Activated CD4-positive, alpha-beta T cell treated with anti-CD3 and anti-CD28 coated beads, Interleukin-2, amount 10 ng/mL, durations not matched to agents 24 days and 14 days (primary cell): ENCODE measurements around the gene PRPF18. TPM values are rescaled to one million over a fixed set of nuclear protein-coding genes. Genes with fewer than 3 reads are reported as not detected.

Source experiments
- DNase-seq: peaks from one replicate; pipeline ENCODE4 v3.0.0; 2022
- H3K27ac Mint-ChIP-seq: one replicate; pipeline ENCODE4 v1.8.0; 2022; ENCODE audit warnings: mild to moderate bottlenecking, mixed read lengths
- H3K27me3 Mint-ChIP-seq: one replicate; pipeline ENCODE4 v1.8.0; 2022; ENCODE audit warnings: mixed read lengths
- H3K36me3 Mint-ChIP-seq: one replicate; pipeline ENCODE4 v1.8.0; 2022; ENCODE audit warnings: low read depth, mild to moderate bottlenecking, mixed read lengths
- H3K4me1 Mint-ChIP-seq: one replicate; pipeline ENCODE4 v1.8.0; 2021; ENCODE audit warnings: mixed read lengths
- H3K4me3 Mint-ChIP-seq: one replicate; pipeline ENCODE4 v1.8.0; 2022; ENCODE audit warnings: mild to moderate bottlenecking, moderate library complexity, mixed read lengths
- H3K9me3 Mint-ChIP-seq: one replicate; pipeline ENCODE4 v1.8.0; 2021; ENCODE audit warnings: mixed read lengths
- intact Hi-C: fragments of 100-400 bp; cut with micrococcal nuclease; formaldehyde crosslinking; loops from one replicate; pipeline ENCODE4 v1.15.1; 2023
- total RNA-seq: library from RNA; stranded (reverse); gene quantifications from 2 replicates; pipeline ENCODE4 v1.2.3, GENCODE V29; 2022

PRPF18 gene
- total RNA-seq, 1 donor from 2014 or later: 23.4 TPM

DNA sequence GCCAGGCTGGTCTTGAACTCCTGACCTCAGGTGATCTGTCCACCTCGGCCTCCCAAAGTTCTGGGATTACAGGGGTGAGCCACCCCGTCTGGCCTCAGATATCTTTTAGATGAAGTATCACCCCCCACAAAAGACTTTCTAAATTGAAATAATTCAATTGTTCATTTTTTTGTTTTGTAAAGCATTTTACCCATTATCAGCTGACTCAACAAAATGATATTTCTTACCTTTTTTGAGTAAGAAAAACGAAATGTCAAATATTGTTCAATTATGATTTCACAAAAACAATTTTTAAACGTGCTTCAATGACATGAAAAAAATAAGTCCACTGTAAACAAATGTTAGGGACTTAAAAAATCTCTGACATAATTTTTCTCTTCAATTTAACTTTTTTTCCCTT is 822 bp upstream of the PRPF18 start:
- intact Hi-C loops: loop anchor here (1.0 to 5.0 kb wide), 5 partner anchors 192 to 425 kb away; partner anchors contain the start of gene MCM10
- Mint-ChIP-seq H3K9me3 (no peaks in the 10 kb centered on the region), H3K27me3 (peaks cover 14% of the 10 kb centered on the region), H3K4me1 (peaks cover 18% of the 10 kb centered on the region), H3K4me3 (no peak overlapping the region), H3K36me3 (peaks cover 6% of the 10 kb centered on the region), H3K27ac (no peak overlapping the region)
- no peak for DNase-seq

GRCh38 chr10:13587391-13587790 is 626 bp downstream of the PRPF18 start:
- intact Hi-C loops: loop anchor here (2.0 to 5.0 kb wide), 2 partner anchors 199 to 420 kb away; no protein-coding TSS in a partner anchor
- H3K27ac Mint-ChIP-seq: peak overlapping the region; percentile 98
- DNase-seq: peak; percentile 73
- no peaks in the 10 kb centered on the region for H3K9me3 Mint-ChIP-seq
- peaks cover 18% of the 10 kb centered on the region for H3K4me1 Mint-ChIP-seq
- H3K36me3 Mint-ChIP-seq: peaks cover 6% of the 10 kb centered on the region
- peaks cover 13% of the 10 kb centered on the region for H3K27me3 Mint-ChIP-seq
- H3K4me3 Mint-ChIP-seq: peak overlapping the region; percentile 96

DNA sequence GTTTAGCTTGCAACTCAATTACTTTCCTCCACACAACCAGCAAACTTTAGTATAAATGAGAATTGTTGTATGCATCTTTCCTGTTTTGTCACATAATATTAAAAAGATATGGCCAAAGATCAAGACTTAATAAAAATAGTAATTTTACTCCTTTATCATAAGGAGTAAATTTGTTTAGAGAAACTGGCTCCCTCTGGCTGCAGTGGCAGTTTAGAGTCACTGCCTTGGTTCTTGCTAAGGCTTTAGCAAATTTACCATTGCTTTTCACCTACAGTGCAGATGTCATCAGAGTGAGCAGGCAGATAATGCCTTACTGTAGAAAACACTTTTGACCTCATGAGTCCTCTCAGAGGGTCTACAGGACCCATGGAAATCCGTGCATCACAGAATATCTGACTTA is 2.6 kb downstream of the PRPF18 start:
- intact Hi-C loops: loop anchor here (5.0 kb wide), 1 partner anchor 418 kb away; no protein-coding TSS in a partner anchor
- peaks cover 18% of the 10 kb centered on the region for H3K4me1 Mint-ChIP-seq
- no peaks in the 10 kb centered on the region for H3K9me3 Mint-ChIP-seq
- H3K27ac Mint-ChIP-seq: no peak overlapping the region
- DNase-seq: peak; percentile 45
- peaks cover 3% of the 10 kb centered on the region for H3K27me3 Mint-ChIP-seq
- H3K4me3 Mint-ChIP-seq: no peak overlapping the region
- H3K36me3 Mint-ChIP-seq: peaks cover 13% of the 10 kb centered on the region

DNA sequence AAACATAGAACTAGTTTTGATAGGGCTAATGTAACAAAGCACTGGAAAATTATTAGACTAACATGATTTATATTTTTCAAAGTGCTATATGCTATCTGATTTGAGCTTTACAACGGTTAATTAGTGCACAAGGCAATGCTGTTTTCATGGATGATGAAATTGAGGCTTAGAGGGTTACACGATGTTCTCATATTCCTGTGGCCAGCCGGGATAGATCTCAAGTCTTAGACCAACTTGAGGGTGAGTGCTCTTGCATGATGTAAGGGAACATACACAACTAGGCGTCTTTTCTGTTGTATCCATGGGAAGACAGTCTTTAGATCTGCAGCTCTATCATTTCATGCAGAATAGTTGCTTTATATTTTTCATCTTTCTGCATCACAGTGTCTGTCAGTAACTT is 4.1 kb downstream of the PRPF18 start:
- Mint-ChIP-seq H3K27me3 (no peaks in the 10 kb centered on the region), H3K36me3 (peaks cover 13% of the 10 kb centered on the region), H3K27ac (no peak overlapping the region), H3K4me3 (no peak overlapping the region), H3K4me1 (peaks cover 18% of the 10 kb centered on the region), H3K9me3 (no peaks in the 10 kb centered on the region)
- intact Hi-C loops: no loop called here
- DNase-seq: peak; percentile 39

DNA sequence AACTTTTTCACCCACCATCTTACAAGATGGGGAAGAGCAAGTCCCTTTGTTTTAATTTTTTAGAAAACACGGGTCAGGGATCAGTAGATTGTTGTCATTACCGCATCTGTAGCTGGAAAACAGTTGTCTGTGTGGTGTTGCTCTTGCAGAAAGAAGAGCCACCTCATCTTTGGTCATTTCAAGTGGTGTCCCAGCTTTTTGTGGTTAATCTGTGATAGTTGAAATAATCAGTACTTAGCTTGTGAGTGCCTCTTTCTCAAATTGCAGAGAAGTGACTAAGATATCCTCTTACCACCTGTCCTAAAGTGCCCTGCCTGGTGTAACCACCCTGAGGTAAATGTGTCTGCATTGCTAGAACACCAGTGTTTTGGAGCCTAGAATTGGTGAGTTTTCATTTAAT is 5.5 kb downstream of the PRPF18 start:
- Mint-ChIP-seq H3K9me3 (no peaks in the 10 kb centered on the region), H3K4me1 (peaks cover 14% of the 10 kb centered on the region), H3K36me3 (peaks cover 11% of the 10 kb centered on the region), H3K27me3 (no peaks in the 10 kb centered on the region), H3K4me3 (no peak overlapping the region), H3K27ac (no peak overlapping the region)
- intact Hi-C loops: no loop called here
- peak; percentile 28 for DNase-seq

DNA sequence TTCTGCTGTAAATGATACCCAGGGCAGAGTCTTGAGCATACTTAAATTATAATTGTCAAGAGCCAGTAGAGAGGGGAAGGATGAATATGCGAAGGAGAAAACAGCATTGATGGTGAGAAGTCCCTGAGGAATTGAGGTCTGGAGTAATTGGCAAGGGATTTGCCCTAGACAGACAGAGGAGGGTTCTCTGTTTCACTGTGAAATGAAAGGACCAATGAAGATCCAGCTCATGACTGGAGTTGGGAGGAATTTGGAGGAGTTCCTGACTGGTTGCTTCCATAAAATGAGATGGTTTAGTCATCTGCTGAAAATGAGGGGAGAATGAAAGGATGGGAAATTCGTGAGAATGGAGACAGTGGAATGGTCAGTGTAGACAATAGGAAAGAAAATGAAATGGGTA is 6.8 kb downstream of the PRPF18 start:
- intact Hi-C loops: no loop called here
- DNase-seq: peak; percentile 25
- no peaks in the 10 kb centered on the region for H3K27me3 Mint-ChIP-seq
- no peak overlapping the region for H3K27ac Mint-ChIP-seq
- no peaks in the 10 kb centered on the region for H3K9me3 Mint-ChIP-seq
- H3K4me1 Mint-ChIP-seq: peaks cover 10% of the 10 kb centered on the region
- peaks cover 15% of the 10 kb centered on the region for H3K36me3 Mint-ChIP-seq
- no peak overlapping the region for H3K4me3 Mint-ChIP-seq

DNA sequence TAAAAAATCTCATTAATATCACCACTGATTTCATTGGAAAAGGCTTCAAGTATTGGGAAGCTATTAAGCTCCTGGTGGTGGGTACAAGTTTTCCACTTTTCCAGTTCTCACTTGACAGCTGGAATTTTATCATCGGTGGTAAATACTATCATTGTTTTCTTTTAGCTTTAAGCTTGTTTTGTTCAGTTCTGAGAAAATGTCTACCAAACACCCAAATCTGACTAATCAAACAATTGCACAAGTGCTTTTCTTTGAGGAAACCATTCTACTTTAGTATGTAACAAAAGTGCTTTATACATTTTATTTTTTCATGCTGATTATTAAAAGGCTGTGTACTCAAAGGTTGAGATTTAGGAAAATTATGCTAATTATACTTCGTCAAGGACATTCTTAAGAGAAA is 7.9 kb downstream of the PRPF18 start:
- intact Hi-C loops: no loop called here
- Mint-ChIP-seq H3K4me1 (peaks cover 2% of the 10 kb centered on the region), H3K9me3 (no peaks in the 10 kb centered on the region), H3K27me3 (no peaks in the 10 kb centered on the region), H3K4me3 (no peak overlapping the region), H3K36me3 (peaks cover 15% of the 10 kb centered on the region), H3K27ac (no peak overlapping the region)
- DNase-seq: no peak

- no peaks in the 10 kb centered on the region for H3K4me1 Mint-ChIP-seq
- intact Hi-C loops: no loop called here
- no peak overlapping the region for H3K27ac Mint-ChIP-seq
- DNase-seq: no peak
- no peaks in the 10 kb centered on the region for H3K9me3 Mint-ChIP-seq
- no peak overlapping the region for H3K4me3 Mint-ChIP-seq
- peaks cover 16% of the 10 kb centered on the region for H3K36me3 Mint-ChIP-seq
- H3K27me3 Mint-ChIP-seq: no peaks in the 10 kb centered on the region
Measured at GRCh38 chr10:13597909-13598308, 11.1 kb downstream of the PRPF18 start.

DNA sequence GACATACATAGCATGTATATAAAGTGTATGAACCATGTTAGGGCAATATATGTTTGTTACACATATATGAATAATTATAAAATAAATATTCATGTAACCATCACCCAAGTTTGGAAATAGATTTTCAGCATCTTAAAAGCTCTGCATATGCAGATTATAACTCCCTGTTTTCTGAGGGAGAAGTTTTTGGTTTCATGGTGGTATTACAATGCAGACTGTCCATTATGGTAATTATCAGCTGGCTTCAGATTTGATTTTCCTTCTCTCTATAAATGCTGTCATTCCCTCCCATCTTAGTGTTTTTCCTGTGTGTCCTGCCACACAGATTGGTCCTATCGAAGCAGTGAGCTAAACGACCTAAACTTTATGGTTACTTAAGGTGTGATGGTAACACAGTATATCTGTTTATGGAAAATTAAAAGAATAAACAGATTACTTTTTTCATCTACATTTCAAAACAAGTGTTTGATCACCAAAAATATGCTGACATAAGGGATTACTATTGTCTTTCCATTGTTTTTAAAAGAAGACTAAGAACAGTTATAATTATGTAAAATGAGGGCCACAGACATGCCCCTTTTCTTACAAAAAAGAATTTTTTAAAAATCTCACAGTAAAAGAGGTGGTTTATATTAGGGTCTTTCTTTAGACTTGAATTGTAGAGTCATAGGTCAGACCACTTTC is 17.7 kb downstream of the PRPF18 start:
- intact Hi-C loops: no loop called here
- DNase-seq: no peak
- Mint-ChIP-seq H3K4me3 (no peak overlapping the region), H3K4me1 (no peaks in the 10 kb centered on the region), H3K36me3 (peaks cover 14% of the 10 kb centered on the region), H3K9me3 (no peaks in the 10 kb centered on the region), H3K27ac (no peak overlapping the region), H3K27me3 (no peaks in the 10 kb centered on the region)

GRCh38 chr10:13608246-13608853 is 21.6 kb downstream of the PRPF18 start:
- intact Hi-C loops: no loop called here
- Mint-ChIP-seq H3K9me3 (no peaks in the 10 kb centered on the region), H3K4me1 (no peaks in the 10 kb centered on the region), H3K27ac (no peak overlapping the region), H3K4me3 (no peak overlapping the region), H3K27me3 (no peaks in the 10 kb centered on the region), H3K36me3 (peaks cover 30% of the 10 kb centered on the region)
- DNase-seq: no peak

GRCh38 chr10:13612654-13613373 is 26.0 kb downstream of the PRPF18 start:
- DNase-seq: no peak
- H3K9me3 Mint-ChIP-seq: no peaks in the 10 kb centered on the region
- no peaks in the 10 kb centered on the region for H3K4me1 Mint-ChIP-seq
- intact Hi-C loops: no loop called here
- no peak overlapping the region for H3K4me3 Mint-ChIP-seq
- no peak overlapping the region for H3K27ac Mint-ChIP-seq
- no peaks in the 10 kb centered on the region for H3K27me3 Mint-ChIP-seq
- H3K36me3 Mint-ChIP-seq: peaks cover 40% of the 10 kb centered on the region

DNA sequence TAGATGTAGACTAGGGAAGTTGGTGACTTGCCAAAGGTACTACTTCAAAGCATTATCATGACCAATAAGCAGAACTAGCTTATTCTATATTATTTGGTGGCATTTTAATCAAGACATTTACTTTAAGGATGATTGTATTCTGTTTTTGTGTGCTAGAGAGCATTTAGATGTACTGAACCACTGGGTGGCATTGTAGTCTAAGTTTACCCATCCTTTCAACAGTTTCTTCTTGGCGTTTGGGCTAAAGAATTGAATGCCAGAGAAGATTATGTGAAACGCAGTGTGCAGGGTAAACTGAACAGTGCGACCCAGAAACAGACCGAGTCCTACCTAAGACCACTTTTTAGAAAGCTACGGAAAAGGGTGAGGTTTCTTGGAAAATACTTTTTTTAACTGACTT is 26.8 kb downstream of the PRPF18 start:
- Mint-ChIP-seq H3K27me3 (no peaks in the 10 kb centered on the region), H3K4me1 (no peaks in the 10 kb centered on the region), H3K9me3 (no peaks in the 10 kb centered on the region), H3K36me3 (peaks cover 43% of the 10 kb centered on the region), H3K4me3 (no peak overlapping the region), H3K27ac (no peak overlapping the region)
- intact Hi-C loops: no loop called here
- DNase-seq: no peak

GRCh38 chr10:13614530-13615332 is 28.0 kb downstream of the PRPF18 start:
- no peaks in the 10 kb centered on the region for H3K4me1 Mint-ChIP-seq
- H3K27me3 Mint-ChIP-seq: no peaks in the 10 kb centered on the region
- intact Hi-C loops: no loop called here
- H3K27ac Mint-ChIP-seq: no peak overlapping the region
- H3K36me3 Mint-ChIP-seq: peaks cover 46% of the 10 kb centered on the region
- H3K4me3 Mint-ChIP-seq: no peak overlapping the region
- H3K9me3 Mint-ChIP-seq: no peaks in the 10 kb centered on the region
- DNase-seq: no peak
